ENCODE results near the gene XRCC2.

GRCh38 chr7:152663148-152663740, 12.7 kb downstream of the XRCC2 start:
- TF ChIP-seq POLR2A (IDR thresholded peaks at IDR 0.05) (no peak), CTCF (IDR thresholded peaks at IDR 0.05) (no peak), EP300 (IDR thresholded peaks at IDR 0.05) (no peak)
